NCI-H524 treated with DMSO at 0.1 percent for 48 hours (cell line): Measurements from ENCODE around the gene KCTD14.
"Not testable (repeated sequence)": the region's sequence is repeated elsewhere in the genome, so short reads cannot be mapped to it uniquely, and the experiment has no call there.

Source experiments
- DNase-seq: peaks from one replicate; lab custom pipeline; 2025; lab: John Stamatoyannopoulos, UW

The KCTD14 gene, protein sequence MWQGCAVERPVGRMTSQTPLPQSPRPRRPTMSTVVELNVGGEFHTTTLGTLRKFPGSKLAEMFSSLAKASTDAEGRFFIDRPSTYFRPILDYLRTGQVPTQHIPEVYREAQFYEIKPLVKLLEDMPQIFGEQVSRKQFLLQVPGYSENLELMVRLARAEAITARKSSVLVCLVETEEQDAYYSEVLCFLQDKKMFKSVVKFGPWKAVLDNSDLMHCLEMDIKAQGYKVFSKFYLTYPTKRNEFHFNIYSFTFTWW

DNA sequence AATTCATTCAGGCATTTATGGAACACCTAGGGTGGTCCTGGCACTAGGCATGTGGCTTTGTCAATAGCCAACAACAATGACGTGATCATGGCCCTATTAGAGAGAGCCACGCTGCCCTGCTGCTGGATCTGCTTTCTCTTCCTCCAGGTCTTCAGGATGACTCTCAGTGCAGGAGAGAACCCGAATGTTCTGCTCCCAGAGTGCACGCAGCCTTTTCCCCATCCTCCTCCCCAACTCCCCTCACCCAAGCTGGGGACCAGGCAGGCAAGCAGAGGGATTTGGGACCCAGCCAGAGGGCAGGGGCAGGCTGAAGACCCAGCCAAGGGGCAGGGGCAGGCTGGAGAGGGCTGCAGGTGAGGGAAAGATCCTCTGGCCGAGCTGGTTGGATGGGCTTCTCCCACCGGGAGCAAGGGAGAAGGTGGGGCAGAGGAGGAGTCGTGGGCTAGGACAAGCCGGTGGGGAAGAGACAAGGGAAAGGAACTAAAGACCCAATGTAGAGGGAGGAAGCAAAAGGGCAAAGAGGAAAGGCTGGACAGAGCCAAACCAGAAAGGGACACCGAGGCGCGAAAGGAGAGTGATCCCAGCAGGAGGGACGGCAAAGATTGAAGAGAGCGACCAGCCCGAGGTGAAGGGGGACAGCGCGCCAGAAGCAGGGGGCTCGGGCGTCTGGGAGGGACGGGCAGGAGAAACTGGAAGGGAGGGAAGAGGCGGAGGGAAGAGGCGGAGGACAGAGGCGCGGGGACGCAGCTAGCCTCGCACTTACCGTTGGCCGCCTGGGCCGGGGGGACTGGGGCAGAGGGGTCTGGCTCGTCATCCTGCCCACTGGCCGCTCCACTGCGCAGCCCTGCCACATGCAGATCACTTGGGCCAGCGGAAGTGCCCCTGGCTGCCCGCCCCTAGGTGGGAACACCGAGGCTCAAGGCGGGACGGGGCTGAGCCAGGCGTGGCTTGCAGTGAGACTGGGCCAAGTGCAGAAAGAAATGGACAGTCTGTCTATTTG, at the start of gene KCTD14:
Gene KCTD14, minus strand, starts transcription at position 880 of the 1,000 bp plus-strand sequence. Its CDS starts 27 bp downstream, at position 853.
- DNase-seq = no peak

- no peak for DNase-seq
Observed at GRCh38 chr11:78072455-78072854, 49.4 kb upstream of the KCTD14 start.

GRCh38 chr11:78071717-78072116, 48.6 kb upstream of the KCTD14 start:
- no peak for DNase-seq

DNA sequence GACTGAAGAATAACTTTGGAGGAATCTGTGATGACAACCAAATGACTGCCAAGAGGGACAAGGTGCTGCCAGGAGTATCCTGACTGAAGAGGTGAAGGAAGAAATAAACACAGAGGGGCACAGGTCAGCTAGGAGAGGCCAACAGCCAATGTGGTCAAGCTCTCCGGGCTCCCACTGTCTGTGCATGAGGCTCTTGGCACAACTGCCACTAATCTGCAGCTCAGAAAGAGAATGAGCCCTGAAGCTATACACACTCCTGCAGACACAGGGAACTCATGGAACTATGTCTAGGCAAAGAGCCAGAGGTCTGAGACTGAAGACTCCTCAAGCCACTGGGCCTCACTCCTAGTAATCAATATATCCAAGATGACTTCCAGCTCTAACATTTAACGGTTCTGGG, 47.5 kb upstream of the KCTD14 start:
- no peak for DNase-seq

- DNase-seq = no peak
Observed at GRCh38 chr11:78069465-78069864, 46.4 kb upstream of the KCTD14 start.

DNA sequence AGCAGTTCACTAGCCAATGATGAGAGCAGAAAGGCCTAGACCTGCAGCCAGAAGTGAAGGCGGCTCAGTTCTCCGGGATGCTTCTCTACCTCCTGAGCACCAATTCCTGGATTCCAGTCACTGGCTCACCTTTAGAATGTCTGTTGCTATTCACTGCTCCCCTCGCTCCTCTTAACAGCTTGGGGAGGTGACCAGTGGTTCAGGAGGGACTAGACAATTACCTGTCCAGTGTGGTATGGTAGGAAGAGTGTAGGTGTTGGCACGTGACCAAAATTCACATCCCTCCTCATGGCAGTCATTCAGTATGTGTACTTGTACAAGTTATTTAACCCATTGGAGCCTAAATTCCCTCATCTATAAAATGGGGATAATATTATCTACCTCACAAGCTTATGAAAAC, 44.6 kb upstream of the KCTD14 start:
- no peak for DNase-seq

DNA sequence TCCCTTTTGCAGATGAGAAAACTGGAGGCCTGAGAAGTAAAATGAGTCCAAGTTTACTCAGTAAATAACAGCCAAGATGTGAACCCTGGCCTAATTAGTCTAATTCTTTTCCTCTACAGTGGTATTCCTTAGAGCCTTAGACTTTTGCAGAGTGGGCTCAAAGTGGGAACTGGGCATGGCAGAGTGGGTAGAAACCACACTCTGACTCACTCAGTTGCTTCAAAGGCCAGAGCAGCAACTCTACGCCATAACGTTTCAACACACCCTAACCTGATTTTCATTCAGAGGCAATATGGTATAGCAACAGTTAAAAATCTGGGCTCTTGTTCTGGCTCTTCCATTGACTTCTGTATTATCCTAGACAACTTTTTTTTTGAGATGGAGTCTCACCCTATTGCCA, 43.4 kb upstream of the KCTD14 start:
- DNase-seq = no peak

- no peak for DNase-seq
Observed at GRCh38 chr11:78065203-78065602, 42.1 kb upstream of the KCTD14 start.

DNA sequence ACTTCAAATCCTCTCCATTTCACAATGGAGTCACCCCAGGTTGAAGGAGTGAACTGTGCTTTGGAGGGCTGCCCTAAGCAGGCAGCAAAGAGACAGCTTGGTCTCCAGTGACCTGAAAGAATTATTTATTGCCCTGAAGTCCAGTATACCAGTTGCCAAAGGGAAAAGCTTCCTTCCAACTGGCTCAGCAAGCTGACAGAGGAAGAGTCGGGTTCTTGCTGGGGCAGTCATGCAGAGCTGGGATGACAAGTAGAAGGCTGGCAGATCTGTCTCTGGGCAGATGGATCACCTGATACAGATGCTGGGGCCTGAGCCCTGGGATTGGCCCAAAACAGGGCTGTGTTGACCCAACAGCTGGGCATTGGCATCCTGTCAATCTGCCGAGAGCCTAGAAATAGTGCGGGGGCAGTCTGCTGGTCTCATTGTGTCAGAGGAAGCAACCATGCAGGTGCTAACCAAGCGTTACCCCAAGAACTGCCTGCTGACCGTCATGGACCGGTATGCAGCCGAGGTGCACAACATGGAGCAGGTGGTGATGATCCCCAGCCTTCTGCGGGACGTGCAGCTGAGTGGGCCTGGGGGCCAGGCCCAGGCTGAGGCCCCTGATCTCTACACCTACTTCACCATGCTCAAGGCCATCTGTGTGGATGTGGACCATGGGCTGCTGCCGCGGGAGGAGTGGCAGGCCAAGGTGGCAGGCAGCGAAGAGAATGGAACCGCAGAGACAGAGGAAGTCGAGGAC, 40.5 kb upstream of the KCTD14 start, which contains the start of gene THRSP:
Gene THRSP, plus strand, starts transcription at position 422 of the 742 bp plus-strand sequence. Its CDS starts 21 bp downstream, at position 443.
- no peak for DNase-seq

GRCh38 chr11:78062671-78063070, 39.6 kb upstream of the KCTD14 start:
- DNase-seq = no peak

DNA sequence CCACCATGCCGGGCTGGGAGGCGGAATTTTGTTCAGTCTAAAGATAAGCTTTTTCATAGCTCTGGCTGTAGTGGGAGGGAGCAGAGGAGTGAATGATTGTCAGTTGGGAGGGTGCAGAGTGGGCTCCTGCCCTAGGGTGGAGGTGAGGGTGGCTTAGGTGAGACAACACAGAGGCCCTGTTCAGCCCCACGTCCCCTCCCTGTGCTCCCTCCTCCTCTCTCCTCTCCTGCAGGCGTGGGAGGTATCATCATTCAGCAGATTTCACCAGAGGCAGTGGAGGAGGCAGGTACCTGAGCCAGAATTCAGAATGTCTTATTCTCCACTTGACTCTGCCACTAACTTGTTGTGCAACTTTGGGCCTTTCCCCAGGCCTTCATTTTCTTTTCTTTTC, 38.8 kb upstream of the KCTD14 start:
- no peak for DNase-seq

DNA sequence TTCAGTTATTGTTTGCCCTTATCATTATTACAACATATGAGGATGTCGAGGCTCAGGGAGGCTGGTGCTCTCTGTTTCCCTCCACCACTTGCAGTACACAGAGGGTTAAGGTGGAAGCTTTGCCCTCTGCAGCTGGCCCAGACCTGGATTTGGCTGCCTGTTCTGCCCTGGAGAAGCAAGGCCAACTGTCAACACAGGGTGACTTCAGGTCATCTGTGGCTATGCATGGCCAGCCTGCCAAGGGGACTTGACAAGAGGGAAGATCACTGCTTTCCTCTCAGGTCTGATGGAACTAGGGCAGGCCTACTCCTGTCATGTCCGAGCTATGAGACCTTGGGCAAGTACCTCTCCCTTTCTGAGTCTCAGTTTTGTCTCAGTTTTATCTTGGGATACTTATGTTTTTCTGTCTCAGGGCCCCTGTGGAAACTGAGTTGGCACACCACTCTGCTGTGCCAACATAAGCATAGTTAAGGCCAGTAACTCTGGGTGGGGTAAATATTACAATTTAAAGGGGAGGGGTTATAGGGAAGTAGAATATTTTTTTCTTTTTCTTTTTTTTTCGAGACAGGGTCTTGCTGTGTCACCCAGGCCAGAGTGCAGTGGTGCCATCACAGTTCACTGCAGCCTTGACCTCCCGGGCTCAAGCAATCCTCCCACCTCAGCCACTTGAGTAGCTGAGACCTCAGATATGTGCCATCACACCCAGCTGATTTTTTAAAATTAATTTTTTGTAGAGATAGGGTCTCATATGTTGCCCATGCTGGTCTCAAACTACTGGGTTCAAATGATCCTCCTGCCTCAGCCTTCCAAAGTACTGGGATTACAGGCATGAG, 38.2 kb upstream of the KCTD14 start:
- DNase-seq = no peak

DNA sequence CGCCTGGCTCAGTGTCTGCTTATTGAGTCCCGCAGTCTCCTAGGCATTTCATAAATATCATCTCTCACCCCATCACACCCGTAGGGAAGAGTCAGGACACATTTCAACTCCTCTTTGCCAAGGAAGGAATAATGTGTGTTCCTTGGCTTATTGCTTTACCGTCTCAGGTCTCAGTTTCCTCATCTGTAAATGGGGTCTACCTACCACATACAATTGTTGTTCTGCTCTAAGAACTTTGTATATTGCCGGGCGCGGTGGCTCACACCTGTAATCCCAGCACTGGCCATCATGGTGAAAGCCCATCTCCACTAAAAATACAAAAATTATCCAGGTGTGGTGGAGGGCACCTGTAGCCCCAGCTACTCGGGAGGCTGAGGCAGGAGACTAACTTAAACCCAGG, 37.5 kb upstream of the KCTD14 start:
- DNase-seq = no peak

GRCh38 chr11:78059749-78060328, 36.8 kb upstream of the KCTD14 start:
- DNase-seq = not testable (repeated sequence)

- DNase-seq = no peak
Observed at GRCh38 chr11:78057462-78058055, 34.5 kb upstream of the KCTD14 start.

DNA sequence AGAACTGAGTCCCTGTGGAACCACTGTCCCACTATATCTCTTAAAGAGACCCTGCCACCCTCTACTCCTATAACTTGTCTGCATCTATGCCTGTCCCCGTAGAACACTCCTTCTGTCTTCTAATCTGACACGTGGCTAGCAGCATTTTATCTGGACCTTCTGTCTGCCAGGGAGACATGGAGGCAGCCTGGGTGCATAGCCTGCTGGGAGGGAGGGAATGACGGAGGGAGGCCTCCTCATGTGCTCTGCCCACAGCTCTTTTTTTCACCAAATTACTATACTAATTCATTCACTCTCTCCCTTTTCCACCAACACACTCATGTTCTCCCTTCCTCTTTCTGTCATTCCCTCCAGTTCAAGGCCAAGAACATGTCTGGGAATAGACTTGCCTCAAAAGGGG, 33.0 kb upstream of the KCTD14 start:
- DNase-seq = no peak

DNA sequence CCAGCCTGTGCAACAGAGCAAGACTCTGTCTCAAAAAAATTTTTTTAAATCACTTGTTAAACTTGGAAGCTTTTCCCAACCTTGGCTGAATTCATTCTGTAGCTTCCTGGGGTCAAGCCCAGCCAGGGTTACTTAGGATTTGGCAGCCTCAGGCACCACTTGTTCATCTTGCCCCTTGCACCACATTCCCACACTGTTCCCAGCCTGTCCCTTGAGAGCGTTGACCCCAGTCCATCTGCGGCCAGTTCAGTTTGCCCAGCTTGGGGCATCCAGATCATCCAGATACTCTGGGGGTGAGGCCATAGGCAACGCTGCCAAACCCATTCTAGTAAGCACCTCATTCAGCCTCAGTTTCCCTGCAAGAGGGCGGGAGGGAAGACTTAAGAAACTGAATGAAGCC, 31.9 kb upstream of the KCTD14 start:
- DNase-seq = no peak

- DNase-seq = no peak
Observed at GRCh38 chr11:78050964-78051831, 28.1 kb upstream of the KCTD14 start.

DNA sequence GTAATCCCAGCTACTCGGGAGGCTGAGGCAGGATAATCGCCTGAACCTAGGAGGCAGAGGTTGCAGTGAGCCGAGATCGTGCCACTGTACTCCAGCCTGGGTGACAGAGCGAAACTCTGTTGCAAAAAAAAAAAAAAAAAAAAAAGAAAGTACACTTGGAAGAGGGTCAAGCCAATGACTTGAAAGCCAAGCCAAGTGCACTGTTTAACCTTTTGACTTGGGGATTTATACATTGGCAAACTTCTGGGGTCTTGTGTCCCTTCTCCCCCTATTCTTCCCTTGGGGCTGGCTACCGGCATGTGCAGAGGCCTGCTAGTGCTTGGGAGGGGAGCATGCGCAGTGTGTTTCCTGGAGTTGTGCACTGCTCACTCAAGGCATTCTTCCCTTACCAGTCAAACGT, 26.3 kb upstream of the KCTD14 start:
- DNase-seq = no peak

GRCh38 chr11:78048561-78048960, 25.5 kb upstream of the KCTD14 start:
- DNase-seq = peak; percentile 64
